GM23338 (cell line): ENCODE measurements around the gene CDNF.

Experiments
- CREB1 ChIP-seq: fragments of 250-450 bp; sonication (Bioruptor Pico); IDR thresholded peaks from 2 replicates; pipeline ENCODE4 v1.5.0; 2020; ENCODE audit warnings: low read depth, mild to moderate bottlenecking, moderate library complexity
- CTCF ChIP-seq, 2 experiments: fragments of 200-600 bp in 1 of 2; sonication (generic) in 1 of 2; conservative IDR thresholded peaks; 2 replicates each; pipeline versions ENCODE4 v1.5.1 to v1.6.1; 2016 to 2017; ENCODE audit warnings: antibody characterized with exemption in 2 of 2, low read depth in 2 of 2, mild to moderate bottlenecking in 2 of 2, moderate library complexity in 1 of 2
- EZH2 ChIP-seq: fragments of 200-600 bp; sonication (generic); IDR thresholded peaks from one replicate; pipeline ENCODE4 v1.8.0; 2017; ENCODE audit warnings: antibody characterized with exemption, mild to moderate bottlenecking, low read depth; ENCODE audit not compliant: unreplicated experiment
- EZH2phosphoT487 ChIP-seq: fragments of 200-600 bp; sonication (generic); IDR thresholded peaks from one replicate; pipeline ENCODE4 v1.8.1; 2018; ENCODE audit warnings: antibody characterized with exemption; ENCODE audit not compliant: unreplicated experiment
- JUNB ChIP-seq: IDR thresholded peaks from one replicate; pipeline ENCODE4 v1.6.1; 2016; ENCODE audit warnings: antibody characterized with exemption; ENCODE audit not compliant: unreplicated experiment
- POLR2AphosphoS5 ChIP-seq: IDR thresholded peaks from 2 replicates; pipeline ENCODE4 v1.6.1; 2016; ENCODE audit warnings: antibody characterized with exemption, low read depth
- STAT1 ChIP-seq: IDR thresholded peaks from one replicate; pipeline ENCODE4 v1.6.1; 2016; ENCODE audit warnings: antibody characterized with exemption; ENCODE audit not compliant: unreplicated experiment
- ZNF114 ChIP-seq: fragments of 250-450 bp; sonication (Bioruptor Pico); IDR thresholded peaks from 2 replicates; pipeline ENCODE4 v1.5.0; 2020; ENCODE audit warnings: mild to moderate bottlenecking, moderate library complexity
- ZNF331 ChIP-seq: fragments of 250-450 bp; sonication (Bioruptor Pico); IDR thresholded peaks from 2 replicates; pipeline ENCODE4 v1.5.0; 2020; ENCODE audit warnings: low read depth, mild to moderate bottlenecking, moderate library complexity
- TF ChIP-seq, protein P1 (sequence below): IDR thresholded peaks from one replicate; pipeline ENCODE4 v1.6.1; 2018; ENCODE audit warnings: antibody characterized with exemption; ENCODE audit not compliant: unreplicated experiment
- TF ChIP-seq, protein P2 (sequence below): IDR thresholded peaks from 2 replicates; pipeline ENCODE4 v1.6.1; 2016; ENCODE audit warnings: antibody characterized with exemption

- TF ChIP-seq EZH2 = no peak
- no peak for TF ChIP-seq CTCF (conservative IDR thresholded peaks at IDR 0.05; ENCODE audit: low read depth in 2 of 2)
- TF ChIP-seq POLR2AphosphoS5 = no peak
- TF ChIP-seq EZH2phosphoT487 = no peak
- TF ChIP-seq, protein P1, sequence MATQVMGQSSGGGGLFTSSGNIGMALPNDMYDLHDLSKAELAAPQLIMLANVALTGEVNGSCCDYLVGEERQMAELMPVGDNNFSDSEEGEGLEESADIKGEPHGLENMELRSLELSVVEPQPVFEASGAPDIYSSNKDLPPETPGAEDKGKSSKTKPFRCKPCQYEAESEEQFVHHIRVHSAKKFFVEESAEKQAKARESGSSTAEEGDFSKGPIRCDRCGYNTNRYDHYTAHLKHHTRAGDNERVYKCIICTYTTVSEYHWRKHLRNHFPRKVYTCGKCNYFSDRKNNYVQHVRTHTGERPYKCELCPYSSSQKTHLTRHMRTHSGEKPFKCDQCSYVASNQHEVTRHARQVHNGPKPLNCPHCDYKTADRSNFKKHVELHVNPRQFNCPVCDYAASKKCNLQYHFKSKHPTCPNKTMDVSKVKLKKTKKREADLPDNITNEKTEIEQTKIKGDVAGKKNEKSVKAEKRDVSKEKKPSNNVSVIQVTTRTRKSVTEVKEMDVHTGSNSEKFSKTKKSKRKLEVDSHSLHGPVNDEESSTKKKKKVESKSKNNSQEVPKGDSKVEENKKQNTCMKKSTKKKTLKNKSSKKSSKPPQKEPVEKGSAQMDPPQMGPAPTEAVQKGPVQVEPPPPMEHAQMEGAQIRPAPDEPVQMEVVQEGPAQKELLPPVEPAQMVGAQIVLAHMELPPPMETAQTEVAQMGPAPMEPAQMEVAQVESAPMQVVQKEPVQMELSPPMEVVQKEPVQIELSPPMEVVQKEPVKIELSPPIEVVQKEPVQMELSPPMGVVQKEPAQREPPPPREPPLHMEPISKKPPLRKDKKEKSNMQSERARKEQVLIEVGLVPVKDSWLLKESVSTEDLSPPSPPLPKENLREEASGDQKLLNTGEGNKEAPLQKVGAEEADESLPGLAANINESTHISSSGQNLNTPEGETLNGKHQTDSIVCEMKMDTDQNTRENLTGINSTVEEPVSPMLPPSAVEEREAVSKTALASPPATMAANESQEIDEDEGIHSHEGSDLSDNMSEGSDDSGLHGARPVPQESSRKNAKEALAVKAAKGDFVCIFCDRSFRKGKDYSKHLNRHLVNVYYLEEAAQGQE = no peak
- TF ChIP-seq ZNF114 (CRISPR knock-in tag) = no peak
- no peak for TF ChIP-seq CREB1 (CRISPR knock-in tag)
- TF ChIP-seq JUNB = no peak
- TF ChIP-seq, protein P2, sequence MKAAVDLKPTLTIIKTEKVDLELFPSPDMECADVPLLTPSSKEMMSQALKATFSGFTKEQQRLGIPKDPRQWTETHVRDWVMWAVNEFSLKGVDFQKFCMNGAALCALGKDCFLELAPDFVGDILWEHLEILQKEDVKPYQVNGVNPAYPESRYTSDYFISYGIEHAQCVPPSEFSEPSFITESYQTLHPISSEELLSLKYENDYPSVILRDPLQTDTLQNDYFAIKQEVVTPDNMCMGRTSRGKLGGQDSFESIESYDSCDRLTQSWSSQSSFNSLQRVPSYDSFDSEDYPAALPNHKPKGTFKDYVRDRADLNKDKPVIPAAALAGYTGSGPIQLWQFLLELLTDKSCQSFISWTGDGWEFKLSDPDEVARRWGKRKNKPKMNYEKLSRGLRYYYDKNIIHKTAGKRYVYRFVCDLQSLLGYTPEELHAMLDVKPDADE = no peak
- no peak for TF ChIP-seq STAT1
- TF ChIP-seq ZNF331 (CRISPR knock-in tag) = no peak
Observed at GRCh38 chr10:14781763-14782162, 56.1 kb downstream of the CDNF start.
